HG03064 (cell line): ENCODE results near the gene STX16.
"Not testable (repeated sequence)": the region's sequence is repeated elsewhere in the genome, so short reads cannot be mapped to it uniquely, and the experiment has no call there.

Experiments
- ATAC-seq: cut with Tn5 transposase; IDR thresholded peaks from one replicate; pipeline ENCODE4 v1.9.1; 2021; ENCODE audit warnings: low read depth; ENCODE audit not compliant: unreplicated experiment

The STX16 gene

DNA sequence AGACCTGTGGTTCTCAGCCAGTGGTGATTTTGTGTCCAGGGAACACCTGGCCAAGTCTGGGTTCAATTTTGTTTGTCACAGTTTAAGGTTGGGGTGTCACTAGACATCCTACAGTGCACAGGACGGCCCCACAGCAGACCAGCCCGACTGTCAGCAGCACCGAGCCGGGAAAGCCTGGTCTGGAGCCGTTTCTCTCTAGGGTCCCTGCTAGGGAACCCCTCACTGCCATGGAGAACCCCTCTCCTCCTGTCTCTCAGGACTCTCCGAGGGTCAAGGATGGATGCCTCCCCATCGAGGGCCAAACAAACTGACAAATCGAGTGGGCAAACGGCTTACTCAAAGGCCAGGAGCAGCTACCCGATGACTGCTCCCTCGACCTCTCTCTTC lies 15.8 kb upstream of the STX16 start:
- ATAC-seq = no peak

DNA sequence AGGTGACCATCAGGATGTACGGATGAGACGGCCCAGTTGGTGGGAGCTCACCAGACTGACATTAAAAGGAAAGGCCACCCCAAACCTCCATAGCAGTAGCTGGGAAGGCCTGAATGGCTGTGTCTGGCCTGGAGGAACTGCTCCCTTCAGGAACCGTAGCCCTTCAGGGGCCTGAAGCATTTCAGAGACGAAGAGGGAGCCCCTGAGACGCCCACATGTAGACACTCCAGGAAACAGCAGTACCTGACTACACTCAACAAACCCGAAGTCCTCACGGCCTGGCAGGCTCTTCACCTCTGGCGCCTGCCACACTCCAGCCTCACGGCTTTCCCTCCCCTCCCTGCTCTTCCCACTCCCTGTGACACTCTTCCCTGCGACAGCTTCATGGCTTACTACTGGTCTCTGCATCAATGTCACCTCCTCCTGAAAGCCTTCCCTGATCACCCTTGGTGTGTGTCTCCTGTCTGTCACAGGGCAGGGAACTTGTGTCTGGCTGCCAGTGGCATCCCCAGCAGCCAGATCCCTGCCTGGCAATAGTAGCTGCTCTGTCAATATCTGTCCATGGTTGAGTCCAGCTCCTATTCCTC lies 14.6 kb upstream of the STX16 start:
- no peak for ATAC-seq

DNA sequence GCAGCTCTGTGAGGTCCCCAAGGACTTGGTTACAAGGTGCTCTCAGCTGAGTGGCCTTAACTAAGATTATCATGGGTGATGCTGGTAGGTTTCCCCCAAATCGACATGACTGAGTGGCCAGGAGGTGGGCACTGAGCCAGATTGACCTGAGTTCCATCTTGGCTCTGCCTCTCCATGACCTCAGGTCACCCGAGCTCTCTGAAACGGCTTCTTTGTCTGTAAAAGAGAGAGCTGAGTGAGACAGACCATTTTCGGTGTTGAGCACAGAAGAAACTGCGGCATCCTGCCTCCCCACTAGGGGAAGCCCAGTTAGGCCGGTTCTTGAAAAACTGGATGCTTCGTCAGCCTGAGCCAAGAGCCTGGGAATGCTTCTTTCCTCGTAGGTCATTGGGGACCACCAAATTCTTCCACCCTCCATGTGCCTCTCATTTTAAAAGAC lies 14.1 kb upstream of the STX16 start:
- ATAC-seq = no peak

DNA sequence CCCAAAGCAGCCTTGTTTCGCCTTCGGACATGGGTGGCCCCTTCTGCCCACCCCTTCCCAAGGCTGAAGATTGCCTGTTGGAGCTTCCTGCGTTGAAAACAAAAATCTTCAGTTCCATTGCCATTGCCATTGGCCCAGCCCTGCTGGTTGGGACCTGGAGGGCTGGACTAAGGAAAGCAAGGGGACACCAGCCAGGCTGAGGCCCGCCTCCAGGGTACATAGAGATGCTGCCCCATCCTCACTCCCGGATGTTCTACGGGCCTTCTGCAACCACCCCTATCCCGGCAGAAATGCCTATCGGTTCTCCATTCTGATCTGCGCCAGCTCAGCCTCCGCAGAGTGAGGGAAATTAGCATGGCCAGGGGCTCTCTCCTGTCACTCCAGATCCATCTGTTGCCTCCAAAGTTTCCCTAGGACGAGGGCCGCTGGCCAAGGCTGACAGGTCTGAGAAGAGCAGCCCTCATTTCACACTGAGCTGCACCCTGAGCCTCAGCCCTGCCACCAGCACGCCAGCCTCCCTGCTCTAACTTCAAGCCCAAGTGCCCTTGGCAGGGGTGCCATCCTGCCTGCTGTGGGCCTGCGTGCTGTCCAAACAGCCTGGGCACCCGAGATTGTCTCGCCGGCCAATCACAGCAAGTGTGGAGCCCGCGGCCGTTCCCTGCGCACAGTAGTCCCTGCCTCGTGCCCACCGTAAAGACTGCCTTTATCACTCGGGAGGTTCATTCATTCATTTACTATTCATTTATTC lies 13.4 kb upstream of the STX16 start:
- ATAC-seq = no peak

DNA sequence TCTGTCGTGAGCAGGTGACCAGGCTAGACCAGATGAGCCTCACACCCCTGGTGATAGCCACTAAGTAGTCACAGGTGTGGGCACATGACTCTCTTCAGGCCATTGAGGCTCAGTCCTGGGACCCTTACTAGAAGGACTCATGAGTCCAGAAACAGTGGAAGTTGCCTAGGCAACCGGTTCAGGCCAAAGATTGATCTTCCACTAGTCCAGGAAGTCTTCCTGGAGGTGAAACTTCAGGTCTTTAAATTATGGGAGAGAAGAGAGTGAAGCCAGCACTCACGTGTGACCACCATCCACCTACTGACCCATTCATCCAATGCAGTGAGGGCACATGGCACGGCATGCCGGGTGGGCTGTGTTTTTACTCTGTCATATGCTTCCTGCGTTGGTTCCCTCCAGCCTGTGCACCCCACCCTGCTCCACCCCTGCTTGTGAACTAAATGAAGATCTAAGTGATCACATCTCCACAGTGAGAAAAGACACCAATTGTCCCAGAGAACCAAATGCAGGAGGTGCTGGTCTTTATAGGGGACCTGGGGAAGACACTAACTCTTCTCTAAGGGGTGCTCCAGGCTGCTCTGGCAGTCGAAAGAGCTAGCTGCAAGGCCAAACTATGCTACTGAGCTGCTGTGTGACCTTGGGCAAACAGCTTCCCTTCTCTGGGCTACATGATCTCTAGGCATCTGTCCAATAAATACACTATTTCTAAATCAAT lies 12.5 kb upstream of the STX16 start:
- no peak for ATAC-seq

DNA sequence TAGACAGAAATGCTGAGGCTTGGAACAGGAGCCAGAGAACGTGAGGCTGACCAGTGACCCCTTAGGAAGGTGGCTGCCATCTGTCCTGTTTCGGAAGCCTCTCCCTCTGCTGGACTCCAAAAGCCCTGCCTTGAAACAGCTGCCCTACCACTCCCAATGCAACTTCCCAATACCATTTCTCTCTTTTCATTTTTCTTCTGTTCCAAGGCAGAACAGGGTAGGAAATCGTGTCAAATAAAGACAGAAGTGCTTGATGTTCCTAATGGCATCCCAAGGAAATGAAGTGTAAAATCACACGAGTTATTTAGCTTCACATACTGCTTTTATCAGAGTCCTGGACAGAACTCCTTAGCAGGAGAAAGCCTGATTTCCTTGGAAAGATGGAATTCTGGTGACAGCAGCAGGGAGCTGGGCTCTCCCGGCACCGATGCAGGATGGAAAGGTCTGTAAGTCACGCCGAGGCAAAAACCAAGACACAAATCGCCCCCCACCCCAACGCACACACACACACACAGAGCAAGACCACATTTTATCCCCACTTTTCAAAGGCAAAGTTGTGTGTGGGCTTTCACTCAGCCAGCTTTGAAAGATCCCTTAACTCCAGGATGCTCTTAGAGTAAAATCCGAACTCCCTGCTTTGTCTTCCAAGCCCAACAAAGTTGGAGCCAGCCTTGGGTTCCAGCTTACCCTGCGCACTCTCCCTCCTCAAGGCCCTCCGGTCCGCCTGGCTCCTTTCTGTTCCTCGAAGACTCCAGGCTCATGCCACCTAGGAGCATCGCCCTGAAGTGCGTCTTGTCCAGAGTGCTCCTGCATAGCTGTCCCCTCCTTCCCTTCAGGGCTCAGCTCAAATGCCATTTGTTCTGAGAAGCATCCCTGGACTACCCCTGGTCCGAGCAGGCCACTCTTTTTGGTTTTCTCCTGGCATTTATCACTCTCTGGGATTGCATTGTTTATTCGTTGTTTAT lies 11.6 kb upstream of the STX16 start:
- no peak for ATAC-seq

DNA sequence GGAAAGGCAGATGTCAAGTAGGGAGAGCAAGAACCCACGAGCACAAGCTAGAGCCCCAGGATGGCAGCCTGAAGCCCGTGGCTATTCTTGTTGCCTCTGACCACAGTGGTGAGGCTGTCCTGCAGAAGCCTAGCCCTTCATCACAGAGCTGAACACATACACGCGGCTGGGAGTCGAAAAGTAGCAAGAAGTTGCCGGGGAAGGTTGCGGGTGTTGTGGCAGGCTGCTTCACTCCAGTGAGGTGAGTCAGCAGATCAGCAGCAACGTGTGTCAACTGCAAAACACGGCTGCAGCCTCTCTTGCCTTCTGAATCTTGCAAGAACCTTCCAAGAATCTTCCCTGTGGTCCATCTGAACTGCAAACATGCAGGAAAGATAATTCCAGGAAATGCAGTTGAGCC lies 10.6 kb upstream of the STX16 start:
- ATAC-seq = no peak

DNA sequence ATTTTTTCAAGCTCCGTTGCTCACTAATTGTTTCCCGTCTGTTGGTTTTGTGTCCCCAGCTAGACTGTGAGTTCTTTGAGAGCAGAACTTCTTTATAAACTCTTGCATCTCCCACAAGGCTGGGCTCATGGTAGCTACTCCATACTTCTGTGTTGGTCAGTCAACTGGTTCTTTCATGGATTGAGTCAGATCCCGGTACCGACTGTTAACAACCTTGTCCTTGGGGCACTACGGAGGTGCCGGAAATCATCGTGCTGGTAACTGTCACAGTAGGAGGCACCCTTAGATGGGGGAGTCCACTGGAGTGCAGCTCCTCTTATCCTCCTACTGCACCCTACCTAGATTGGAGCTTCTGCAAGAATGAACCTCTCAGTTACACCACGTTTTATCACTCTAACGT lies 8.6 kb upstream of the STX16 start:
- no peak for ATAC-seq

DNA sequence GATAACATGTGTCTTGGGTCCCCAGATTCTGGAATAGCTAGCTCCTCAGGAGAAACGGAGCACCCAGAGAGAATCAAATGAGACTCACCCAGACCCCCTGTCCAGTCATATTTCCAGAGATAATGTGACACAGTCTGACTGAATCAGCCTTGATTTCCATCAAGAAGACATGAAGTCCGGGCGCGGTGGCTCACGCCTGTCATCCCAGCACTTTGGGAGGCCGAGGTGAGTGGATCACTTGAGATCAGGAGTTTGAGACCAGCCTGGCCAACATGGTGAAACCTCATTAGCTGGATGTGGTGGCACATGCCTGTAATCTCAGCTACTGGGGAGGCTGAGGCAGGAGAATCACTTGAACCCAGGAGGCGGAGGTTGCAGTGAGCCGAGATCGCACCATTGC lies 8.2 kb upstream of the STX16 start:
- ATAC-seq = not testable (repeated sequence)

DNA sequence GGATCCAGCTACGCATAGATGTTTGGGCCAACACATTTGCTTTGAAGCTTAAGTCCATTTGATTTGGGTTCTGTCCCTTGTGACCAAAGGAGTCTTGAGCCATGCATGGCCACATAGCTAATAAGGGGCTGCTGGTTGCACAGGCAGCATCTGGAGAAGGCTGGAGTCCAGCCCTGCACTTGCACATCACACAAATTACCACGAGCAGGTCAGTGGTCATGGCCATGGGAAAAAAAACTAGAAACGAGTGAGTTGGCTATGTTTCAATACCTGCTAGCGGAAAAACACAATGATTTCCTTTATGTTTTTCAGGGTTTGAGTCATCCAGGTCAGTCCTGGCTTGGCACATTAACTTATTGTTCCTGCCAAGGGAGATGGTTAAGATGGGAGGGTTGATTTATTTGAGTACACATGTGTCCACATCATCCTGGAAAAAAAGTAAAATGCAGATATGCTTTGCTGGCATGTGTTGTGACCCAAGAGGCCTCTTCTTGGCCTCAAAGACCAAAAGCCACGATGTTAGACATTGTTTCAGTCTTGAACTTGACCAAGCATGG lies 5.6 kb upstream of the STX16 start:
- ATAC-seq = no peak

DNA sequence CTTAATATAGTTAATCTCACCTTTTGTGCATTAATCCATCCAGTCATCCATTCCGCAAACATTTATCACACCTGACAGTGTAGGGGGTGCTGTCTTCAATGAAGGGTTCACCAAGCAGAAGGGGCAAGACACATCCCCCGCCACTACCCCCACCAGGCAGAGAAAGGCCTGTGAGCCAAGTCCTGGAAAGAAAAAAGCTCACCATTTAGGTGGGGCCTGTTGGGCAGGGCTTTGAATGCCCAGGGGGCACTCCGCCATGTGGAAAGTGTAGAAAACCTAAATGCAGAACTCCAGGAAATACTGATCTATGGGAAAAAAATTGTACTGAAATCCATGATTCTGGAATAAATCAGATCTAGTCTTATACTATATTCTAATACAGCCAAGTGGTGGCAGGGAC lies 4.8 kb upstream of the STX16 start:
- ATAC-seq = no peak

DNA sequence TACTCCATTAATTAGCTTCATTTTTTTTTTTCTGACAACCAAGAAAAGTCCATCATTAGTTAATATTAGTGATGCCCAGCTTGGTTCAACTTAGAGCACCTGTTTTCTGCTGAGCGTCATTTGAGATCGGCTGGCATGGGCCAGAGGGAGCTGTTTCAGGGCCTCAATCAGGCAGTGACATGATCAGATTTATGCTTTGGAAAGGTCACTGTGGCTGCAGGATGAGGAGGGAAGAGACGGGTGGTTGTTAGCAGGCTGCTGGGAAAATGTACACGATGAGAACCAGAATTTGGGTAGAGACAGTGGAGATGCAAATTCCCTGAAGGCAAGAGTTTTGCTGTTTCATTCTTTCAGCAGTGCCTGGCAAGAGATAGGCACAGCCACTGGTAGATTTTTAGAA lies 4.4 kb upstream of the STX16 start:
- ATAC-seq = no peak

DNA sequence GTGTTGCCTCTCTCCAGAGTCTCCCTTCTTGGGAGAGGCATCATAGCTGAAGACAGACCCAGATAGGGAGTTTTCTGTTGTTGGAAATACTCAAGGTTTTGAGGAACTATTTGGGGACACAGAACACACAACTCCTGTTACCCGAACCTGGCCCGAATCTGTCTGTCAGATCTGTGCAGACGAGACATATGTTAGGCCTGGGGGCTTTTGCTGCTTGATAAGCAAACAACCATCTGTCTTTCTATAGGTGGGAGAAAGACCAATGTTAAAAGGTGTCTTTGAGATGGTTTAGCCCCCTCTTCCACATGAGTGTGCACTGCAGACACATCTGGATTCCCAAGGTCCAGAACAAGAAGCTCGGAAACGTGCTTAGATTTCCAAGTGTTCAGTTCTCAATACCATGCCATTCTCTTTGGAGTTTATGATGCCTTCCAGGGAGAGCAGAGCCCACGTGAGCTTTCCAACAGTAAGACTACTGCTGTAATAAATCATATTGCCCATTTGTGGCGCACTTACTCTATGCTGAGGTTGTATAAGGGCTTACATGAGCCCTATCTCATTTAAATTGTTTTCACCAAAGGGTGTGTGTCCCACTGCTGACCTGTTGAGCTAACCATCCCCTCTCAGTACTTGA lies 3.8 kb upstream of the STX16 start:
- ATAC-seq = no peak

DNA sequence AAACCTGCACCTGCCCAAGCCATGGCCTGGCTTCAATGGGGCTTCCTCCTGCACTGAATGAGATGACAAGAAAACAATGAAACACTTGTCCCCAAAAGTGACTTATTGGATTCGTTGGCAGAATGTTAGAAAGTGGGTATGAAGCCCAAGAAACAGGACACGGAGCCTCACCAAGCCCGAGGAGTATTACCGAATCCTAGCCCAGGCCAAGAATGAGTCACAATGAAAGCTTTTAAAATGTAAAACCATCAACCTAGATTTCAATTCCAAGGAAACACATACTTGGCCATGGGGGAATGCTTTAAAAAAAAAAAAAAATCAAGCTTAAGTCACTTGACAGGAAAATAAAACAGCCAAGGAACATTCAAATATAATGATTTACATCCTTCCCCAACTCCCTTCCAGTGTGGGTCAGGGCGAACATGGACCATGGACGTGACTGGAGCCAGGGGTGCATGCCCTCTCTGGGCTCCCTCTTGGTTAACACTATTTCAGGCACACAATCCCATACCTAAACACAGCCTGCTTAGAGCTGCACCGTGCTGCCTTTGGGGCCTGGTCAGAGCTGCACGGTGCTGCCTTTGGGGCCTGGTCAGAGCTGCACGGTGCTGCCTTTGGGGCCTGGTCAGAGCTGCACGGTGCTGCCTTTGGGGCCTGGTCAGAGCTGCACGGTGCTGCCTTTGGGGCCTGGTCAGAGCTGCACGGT lies 3.1 kb upstream of the STX16 start:
- no peak for ATAC-seq

DNA sequence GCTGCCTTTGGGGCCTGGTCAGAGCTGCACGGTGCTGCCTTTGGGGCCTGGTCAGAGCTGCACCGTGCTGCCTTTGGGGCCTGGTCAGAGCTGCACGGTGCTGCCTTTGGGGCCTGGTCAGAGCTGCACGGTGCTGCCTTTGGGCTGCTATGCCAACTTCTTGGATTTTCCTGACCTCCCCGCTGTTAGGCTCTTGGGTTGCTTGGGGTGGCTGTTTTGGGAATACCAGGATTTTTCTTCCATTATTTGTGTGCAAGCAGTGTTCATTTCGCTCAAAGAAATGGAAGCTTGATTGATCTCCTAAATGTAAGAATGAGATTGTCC lies 2.6 kb upstream of the STX16 start:
- ATAC-seq = not testable (repeated sequence)

DNA sequence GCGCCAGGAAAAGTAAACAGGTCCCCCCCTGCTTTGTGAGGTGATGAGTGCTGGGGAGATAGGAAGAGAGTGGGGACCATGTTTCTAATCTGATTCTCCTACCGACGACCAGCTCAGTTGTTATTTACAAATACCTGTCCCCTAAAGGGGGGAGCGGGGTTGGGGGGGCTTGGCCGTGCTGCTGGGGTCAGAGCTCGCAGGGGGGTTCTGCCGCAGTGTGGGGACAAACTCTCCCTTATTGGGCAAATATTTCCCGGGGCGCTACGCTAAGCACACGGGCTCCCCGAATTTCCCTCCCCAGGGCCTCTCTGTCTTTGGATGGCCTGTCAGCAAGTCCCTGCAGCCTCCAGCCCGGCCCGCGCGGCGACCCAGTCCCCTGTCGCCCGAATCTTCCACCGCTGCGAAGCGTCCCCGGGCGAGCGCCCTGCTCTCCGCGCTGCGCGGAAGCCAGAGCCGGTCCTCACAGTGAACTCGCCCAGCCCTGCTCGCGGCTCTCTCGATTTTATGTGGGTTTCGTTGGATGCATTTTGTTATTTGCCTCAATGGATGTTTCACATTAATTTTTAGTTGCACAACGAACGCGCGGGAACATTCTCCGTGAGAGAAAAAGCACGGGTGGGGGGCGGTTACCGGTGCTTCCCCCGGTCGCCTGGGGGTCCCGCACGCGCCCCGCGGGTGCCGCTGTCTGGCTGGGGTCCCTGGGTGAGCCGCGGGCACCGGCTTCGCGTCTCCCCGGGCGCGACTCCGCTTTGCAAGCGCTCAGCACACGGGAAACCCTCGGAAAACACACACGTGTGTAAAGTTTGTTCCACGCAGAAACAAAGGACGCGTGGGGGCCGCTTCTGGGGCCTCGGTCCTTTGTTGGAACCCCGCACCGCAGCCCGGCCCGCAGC lies 1.5 kb upstream of the STX16 start:
- no peak for ATAC-seq

DNA sequence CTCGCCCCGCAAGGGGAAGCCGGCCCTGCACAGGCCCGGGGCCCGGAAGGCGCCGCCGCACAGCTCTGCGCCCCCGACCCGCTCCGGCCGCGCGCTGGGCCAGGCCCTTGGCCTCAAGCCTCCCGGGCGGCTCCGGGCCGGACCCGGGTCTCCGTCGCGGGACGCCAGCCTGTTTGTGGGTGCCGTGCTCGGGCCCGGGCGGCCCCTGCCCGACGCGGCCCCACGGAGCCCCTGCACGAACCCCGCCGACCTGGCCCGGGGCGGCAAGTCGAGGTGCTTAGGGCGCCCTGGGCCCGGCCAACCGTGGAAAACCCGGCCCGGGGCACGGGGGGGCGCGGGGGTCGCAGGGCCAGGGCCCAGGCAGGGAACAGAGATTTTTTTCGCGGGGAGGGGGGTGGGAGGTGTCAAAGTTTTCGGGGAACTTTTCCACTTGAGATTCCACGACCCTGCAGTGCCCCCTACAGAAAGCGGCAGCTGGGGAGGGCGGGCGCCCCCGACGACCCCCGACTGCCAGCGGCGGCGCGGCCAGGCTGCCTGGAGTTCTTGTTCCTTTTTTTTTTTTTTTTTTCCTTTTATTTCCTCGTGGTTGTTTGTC lies 805 bp upstream of the STX16 start:
- no peak for ATAC-seq

DNA sequence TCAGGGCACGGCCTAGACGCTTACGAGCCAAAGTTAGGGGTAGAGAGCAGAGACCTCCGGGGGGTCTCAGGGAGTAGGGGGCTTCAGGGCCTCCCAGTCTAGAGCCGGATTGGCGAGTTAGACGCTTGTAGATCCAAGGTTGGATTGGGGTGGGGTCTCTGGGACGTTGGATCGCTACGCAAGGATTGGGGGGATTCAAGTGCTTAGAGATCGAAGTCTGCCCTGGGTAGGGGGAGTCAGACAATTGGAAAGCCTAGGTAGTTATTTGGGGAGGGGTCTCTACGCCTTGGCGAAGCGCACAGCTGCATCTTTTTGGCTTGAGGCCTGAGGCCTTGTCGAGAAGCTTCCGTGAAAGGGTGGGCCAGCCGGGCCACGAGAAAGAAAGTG lies 469 bp downstream of the STX16 start:
- ATAC-seq = no peak
